H9 (cell line): ENCODE results near the gene AMDHD2. TPM values are rescaled to one million over a fixed set of nuclear protein-coding genes. Genes with fewer than 3 reads are reported as not detected.

Experiments used
- DNase-seq: peaks from one replicate; pipeline ENCODE4 v3.0.0-alpha.2; 2017
- H2AFZ ChIP-seq: one replicate; pipeline ENCODE4 v1.6.1; 2013; ENCODE audit warnings: mild to moderate bottlenecking, low read length, control low read depth, moderate library complexity
- H2AK5ac ChIP-seq: 2 replicates; pipeline ENCODE4 v1.6.1; 2013; ENCODE audit warnings: low read length, control low read depth, mixed read lengths; ENCODE audit not compliant: insufficient read length
- H2BK120ac ChIP-seq: one replicate; pipeline ENCODE4 v1.6.1; 2013; ENCODE audit warnings: low read depth, mild to moderate bottlenecking, low read length, control low read depth, inconsistent platforms; ENCODE audit not compliant: poor library complexity, severe bottlenecking
- H2BK12ac ChIP-seq: 2 replicates; pipeline ENCODE4 v1.6.1; 2013; ENCODE audit warnings: low read length, control low read depth, mixed read lengths, low read depth; ENCODE audit not compliant: insufficient read length
- H2BK15ac ChIP-seq: 2 replicates; pipeline ENCODE4 v1.6.1; 2013; ENCODE audit warnings: low read depth, low read length, control low read depth
- H2BK20ac ChIP-seq: one replicate; pipeline ENCODE4 v1.6.1; 2013; ENCODE audit warnings: low read depth, mild to moderate bottlenecking, low read length, control low read depth, inconsistent platforms; ENCODE audit not compliant: poor library complexity, severe bottlenecking
- H2BK5ac ChIP-seq: 2 replicates; pipeline ENCODE4 v1.6.1; 2013; ENCODE audit warnings: low read length, control low read depth, mixed read lengths; ENCODE audit not compliant: insufficient read length
- H3K14ac ChIP-seq: 2 replicates; pipeline ENCODE4 v1.6.1; 2013; ENCODE audit warnings: low read length, control low read depth; ENCODE audit not compliant: insufficient read depth
- H3K18ac ChIP-seq: 2 replicates; pipeline ENCODE4 v1.6.1; 2013; ENCODE audit warnings: low read depth, mild to moderate bottlenecking, mixed read lengths, low read length, control low read depth; ENCODE audit not compliant: insufficient read length
- H3K23ac ChIP-seq: 2 replicates; pipeline ENCODE4 v1.6.1; 2013; ENCODE audit warnings: low read length, control low read depth, mixed read lengths, low read depth; ENCODE audit not compliant: insufficient read length
- H3K23me2 ChIP-seq: 2 replicates; pipeline ENCODE4 v1.6.1; 2013; ENCODE audit warnings: low read depth, mild to moderate bottlenecking, mixed read lengths, low read length, control low read depth; ENCODE audit not compliant: insufficient read length, poor library complexity, severe bottlenecking
- H3K27ac ChIP-seq: 2 replicates; pipeline ENCODE4 v1.5.1; 2013; ENCODE audit warnings: low read length, control low read depth, mixed read lengths, low read depth; ENCODE audit not compliant: insufficient read length
- H3K27me3 ChIP-seq: 2 replicates; pipeline ENCODE4 v1.6.1; 2013; ENCODE audit warnings: low read length, control low read depth, inconsistent platforms; ENCODE audit not compliant: insufficient read depth
- H3K4ac ChIP-seq: 2 replicates; pipeline ENCODE4 v1.6.1; 2013; ENCODE audit warnings: low read depth, mild to moderate bottlenecking, control low read depth, inconsistent platforms, low read length, moderate library complexity
- H3K4me1 ChIP-seq: 2 replicates; pipeline ENCODE4 v1.6.1; 2013; ENCODE audit warnings: low read length, control low read depth, inconsistent platforms; ENCODE audit not compliant: insufficient read depth
- H3K4me2 ChIP-seq: 2 replicates; pipeline ENCODE4 v1.6.1; 2013; ENCODE audit warnings: low read length, control low read depth, mixed read lengths; ENCODE audit not compliant: insufficient read length, insufficient read depth
- H3K56ac ChIP-seq: 2 replicates; pipeline ENCODE4 v1.6.1; 2013; ENCODE audit warnings: low read depth, mild to moderate bottlenecking, mixed read lengths, low read length, control low read depth; ENCODE audit not compliant: insufficient read length
- H3K79me1 ChIP-seq: 2 replicates; pipeline ENCODE4 v1.6.1; 2013; ENCODE audit warnings: low read depth, mild to moderate bottlenecking, moderate library complexity, low read length, control low read depth, inconsistent platforms; ENCODE audit not compliant: insufficient read depth, poor library complexity, severe bottlenecking
- H3K79me2 ChIP-seq: 2 replicates; pipeline ENCODE4 v1.6.1; 2013; ENCODE audit warnings: low read length, control low read depth, inconsistent platforms; ENCODE audit not compliant: insufficient read depth
- H3K9ac ChIP-seq: 2 replicates; pipeline ENCODE4 v1.6.1; 2013; ENCODE audit warnings: low read length, control low read depth, mixed read lengths; ENCODE audit not compliant: insufficient read length; ENCODE audit errors: extremely low read depth
- H3K9me3 ChIP-seq: one replicate; pipeline ENCODE4 v1.6.1; 2013; ENCODE audit warnings: low read depth, low read length, inconsistent platforms; ENCODE audit not compliant: control insufficient read depth
- H3T11ph ChIP-seq: one replicate; pipeline ENCODE4 v1.6.1; 2013; ENCODE audit warnings: mild to moderate bottlenecking, low read length, control low read depth, inconsistent platforms
- H4K20me1 ChIP-seq: one replicate; pipeline ENCODE4 v1.6.1; 2013; ENCODE audit not compliant: control insufficient read depth, insufficient read length, insufficient read depth
- H4K5ac ChIP-seq: 2 replicates; pipeline ENCODE4 v1.6.1; 2013; ENCODE audit warnings: low read depth, mild to moderate bottlenecking, mixed read lengths, low read length, control low read depth; ENCODE audit not compliant: insufficient read length
- H4K8ac ChIP-seq: replicated peaks from 2 replicates; pipeline ENCODE4 v1.6.1; 2013; ENCODE audit warnings: low read length, control low read depth, mixed read lengths, low read depth; ENCODE audit not compliant: insufficient read length
- H4K91ac ChIP-seq: 2 replicates; pipeline ENCODE4 v1.6.1; 2013; ENCODE audit warnings: low read depth, mild to moderate bottlenecking, moderate library complexity, mixed read lengths, low read length, control low read depth; ENCODE audit not compliant: insufficient read length
- H3K27ac Mint-ChIP-seq, 3 experiments: 2 replicates in 2 of 3; 3 replicates in 1 of 3; pipeline ENCODE4 v1.8.0; 2020 to 2021; ENCODE audit warnings: mixed read lengths in 3 of 3, mild to moderate bottlenecking in 1 of 3, moderate library complexity in 1 of 3
- H3K27me3 Mint-ChIP-seq: 2 replicates; pipeline ENCODE4 v1.8.0; 2021; ENCODE audit warnings: low read depth, mild to moderate bottlenecking, moderate library complexity, mixed read lengths
- H3K36me3 Mint-ChIP-seq, 3 experiments: 2 replicates in 2 of 3; 3 replicates in 1 of 3; pipeline ENCODE4 v1.8.0; 2020 to 2021; ENCODE audit warnings: low read depth in 3 of 3, mixed read lengths in 3 of 3; ENCODE audit not compliant: insufficient read depth in 1 of 3
- H3K4me1 Mint-ChIP-seq, 2 experiments: 2 replicates each; pipeline ENCODE4 v1.8.0; 2020; ENCODE audit warnings: mixed read lengths in 2 of 2
- H3K4me3 Mint-ChIP-seq, 2 experiments: 2 replicates in 1 of 2; 3 replicates in 1 of 2; pipeline ENCODE4 v1.8.0; 2020 to 2021; ENCODE audit warnings: mild to moderate bottlenecking in 2 of 2, mixed read lengths in 2 of 2, moderate library complexity in 1 of 2
- H3K9me3 Mint-ChIP-seq, 2 experiments: 2 replicates in 1 of 2; 3 replicates in 1 of 2; pipeline ENCODE4 v1.8.0; 2020; ENCODE audit warnings: mild to moderate bottlenecking in 2 of 2, mixed read lengths in 2 of 2, moderate library complexity in 1 of 2
- WGBS: extraction: QIAGEN DNeasy Blood & Tissue Kit; methylation state at CpG from one replicate; pipeline ENCODE4 v1.1.7; 2013; ENCODE audit warnings: missing lambda C conversion rate, low lambda C conversion rate, mixed read lengths; ENCODE audit not compliant: insufficient read length; ENCODE audit errors: extremely low coverage; 5-methylcytosine and 5-hydroxymethylcytosine counted together
- total RNA-seq: library from RNA; stranded (reverse); gene quantifications from 2 replicates; pipeline ENCODE4 v1.2.1, GENCODE V29; 2021
- TF ChIP-seq, protein P1 (sequence below): fragments of 200-600 bp; sonication (generic); conservative IDR thresholded peaks from 3 replicates; pipeline ENCODE4 v1.8.0; 2021; ENCODE audit warnings: antibody characterized with exemption, mild to moderate bottlenecking

The AMDHD2 gene
- total RNA-seq, 1 experiment from 2014 or later, result 61.5 TPM

DNA sequence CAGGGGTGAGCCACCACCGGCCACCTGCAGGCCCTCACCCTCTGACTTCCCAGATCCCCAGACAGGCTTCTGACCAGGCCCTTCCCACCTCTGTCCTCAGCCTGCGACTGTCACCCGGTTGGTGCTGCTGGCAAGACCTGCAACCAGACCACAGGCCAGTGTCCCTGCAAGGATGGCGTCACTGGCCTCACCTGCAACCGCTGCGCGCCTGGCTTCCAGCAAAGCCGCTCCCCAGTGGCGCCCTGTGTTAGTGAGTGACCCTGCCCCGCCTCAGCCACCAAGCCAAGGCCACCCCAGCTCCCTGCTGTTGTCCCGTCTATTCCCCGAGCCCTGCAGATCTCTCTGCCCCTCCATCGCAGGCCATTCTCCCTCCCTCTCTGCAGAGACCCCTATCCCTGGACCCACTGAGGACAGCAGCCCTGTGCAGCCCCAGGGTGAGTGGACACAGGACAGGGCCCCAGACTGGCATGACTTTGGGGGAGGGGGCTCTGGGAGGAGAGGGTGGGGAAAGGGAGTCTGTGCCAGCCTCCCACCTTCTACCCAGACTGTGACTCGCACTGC, 47.2 kb upstream of the AMDHD2 start:
- H3K27me3 Mint-ChIP-seq, result peaks cover 52% of the 10 kb centered on the region

More for the DNA sequence above, 47.2 kb upstream of the AMDHD2 start:
- Histone ChIP-seq H2AFZ (no peak overlapping the region), H2BK12ac (no peak overlapping the region), H2BK5ac (no peak overlapping the region), H3K27ac (no peak overlapping the region), H3K9me3 (no peaks in the 10 kb centered on the region), H3T11ph (no peak overlapping the region), H2BK20ac (no peak overlapping the region), H4K91ac (no peak overlapping the region), H3K27me3 (peaks cover 18% of the 10 kb centered on the region; the same call in 1 of the 2 replicates), H3K23ac (no peak overlapping the region), H4K8ac (no peak overlapping the region), H3K56ac (no peak overlapping the region), H3K9ac (no peak overlapping the region), H4K20me1 (no peaks in the 10 kb centered on the region), H4K5ac (no peak overlapping the region), H3K4ac (no peak overlapping the region), H3K14ac (no peak overlapping the region), H2BK15ac (no peak overlapping the region), H3K79me1 (no peaks in the 10 kb centered on the region), H2BK120ac (no peak overlapping the region), H3K79me2 (no peaks in the 10 kb centered on the region), H3K4me2 (no peak overlapping the region), H3K23me2 (peaks cover 15% of the 10 kb centered on the region), H2AK5ac (no peak overlapping the region), H3K18ac (no peak overlapping the region), H3K4me1 (no peaks in the 10 kb centered on the region)
- H3K36me3 Mint-ChIP-seq, result no peaks in the 10 kb centered on the region; a peak in 1 of 7 replicates
- peaks cover 23 to 28% of the 10 kb centered on the region in 2 experiments for H3K4me1 Mint-ChIP-seq
- H3K27ac Mint-ChIP-seq, result no peak overlapping the region
- WGBS, result no CpG with 5 or more reads among the region's 14 CpGs
- H3K9me3 Mint-ChIP-seq, result no peaks in the 10 kb centered on the region
- no peak for DNase-seq
- TF ChIP-seq, protein P1, sequence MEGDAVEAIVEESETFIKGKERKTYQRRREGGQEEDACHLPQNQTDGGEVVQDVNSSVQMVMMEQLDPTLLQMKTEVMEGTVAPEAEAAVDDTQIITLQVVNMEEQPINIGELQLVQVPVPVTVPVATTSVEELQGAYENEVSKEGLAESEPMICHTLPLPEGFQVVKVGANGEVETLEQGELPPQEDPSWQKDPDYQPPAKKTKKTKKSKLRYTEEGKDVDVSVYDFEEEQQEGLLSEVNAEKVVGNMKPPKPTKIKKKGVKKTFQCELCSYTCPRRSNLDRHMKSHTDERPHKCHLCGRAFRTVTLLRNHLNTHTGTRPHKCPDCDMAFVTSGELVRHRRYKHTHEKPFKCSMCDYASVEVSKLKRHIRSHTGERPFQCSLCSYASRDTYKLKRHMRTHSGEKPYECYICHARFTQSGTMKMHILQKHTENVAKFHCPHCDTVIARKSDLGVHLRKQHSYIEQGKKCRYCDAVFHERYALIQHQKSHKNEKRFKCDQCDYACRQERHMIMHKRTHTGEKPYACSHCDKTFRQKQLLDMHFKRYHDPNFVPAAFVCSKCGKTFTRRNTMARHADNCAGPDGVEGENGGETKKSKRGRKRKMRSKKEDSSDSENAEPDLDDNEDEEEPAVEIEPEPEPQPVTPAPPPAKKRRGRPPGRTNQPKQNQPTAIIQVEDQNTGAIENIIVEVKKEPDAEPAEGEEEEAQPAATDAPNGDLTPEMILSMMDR, result no peak
- peak overlapping the region; percentile 61 to 79 for H3K4me3 Mint-ChIP-seq
